Testis (tissue), 3 donors: ENCODE results near the gene TPO. TPM values are rescaled to one million over a fixed set of nuclear protein-coding genes. Genes with fewer than 3 reads are reported as not detected.

Experiments
- DNase-seq: peaks from one replicate; pipeline ENCODE4 v3.0.0-alpha.2; 2019
- H3K27ac ChIP-seq, 2 donors: fragments of 200-600 bp; sonication (generic); one replicate each; pipeline ENCODE4 v1.5.1; 2019
- H3K27me3 ChIP-seq: fragments of 200-600 bp; sonication (generic); one replicate; pipeline ENCODE4 v1.5.1; 2019
- H3K36me3 ChIP-seq: fragments of 200-600 bp; sonication (generic); one replicate; pipeline ENCODE4 v1.5.1; 2017; ENCODE audit warnings: low read depth; ENCODE audit errors: missing control alignments
- H3K4me1 ChIP-seq: fragments of 200-600 bp; sonication (generic); one replicate; pipeline ENCODE4 v1.5.1; 2019
- H3K4me3 ChIP-seq, 2 donors: fragments of 200-600 bp; sonication (generic); one replicate each; pipeline ENCODE4 v1.5.1; 2017 to 2019
- H3K9me3 ChIP-seq: fragments of 200-600 bp; sonication (generic); one replicate; pipeline ENCODE4 v1.5.1; 2017
- POLR2A ChIP-seq: fragments of 450-650 bp; IDR thresholded peaks from one replicate; pipeline ENCODE4 v1.6.1; 2017; ENCODE audit warnings: antibody characterized with exemption, mild to moderate bottlenecking, moderate library complexity
- WGBS, 2 donors: methylation state at CpG; one replicate each; pipeline ENCODE4 v1.1.5; 2018; 5-methylcytosine and 5-hydroxymethylcytosine counted together
- intact Hi-C: fragments of 100-400 bp; cut with DNase I; formaldehyde crosslinking; loops from one replicate; pipeline ENCODE4 v1.15.1; 2023; ENCODE audit warnings: low total_unique reads
- polyA plus RNA-seq: library from polyadenylated mRNA; stranded (reverse); fragments of 350-450 nt; fragmentation: Illumina TruSeq; extraction: RNeasy Lipid Tissue Mini Kit (QIAGEN cat#74804); gene quantifications from one replicate; pipeline ENCODE4 v1.2.3, GENCODE V29; 2014; ENCODE audit warnings: low read depth, low replicate concordance; ENCODE audit not compliant: insufficient read depth
- total RNA-seq, 2 donors: library from RNA; depleted of rRNA; stranded (reverse); fragments of >200 nt; gene quantifications; one replicate each; pipeline ENCODE4 v1.2.3, GENCODE V29; 2016
- TF ChIP-seq, protein P1 (sequence below), 3 experiments: fragments of 450-650 bp in 2 of 3; fragments of 200-600 bp in 1 of 3; sonication (generic) in 1 of 3; IDR thresholded peaks; one replicate each; pipeline ENCODE4 v1.5.1; 2016 to 2019; ENCODE audit warnings: antibody characterized with exemption in 3 of 3, mild to moderate bottlenecking in 2 of 3, moderate library complexity in 1 of 3

Gene TPO
- total and polyA plus RNA-seq, 3 donors from 2014 or later: 2.9 to 5.6 (median 2.9) TPM

GRCh38 chr2:1438972-1439371, 25.7 kb downstream of the TPO start:
- no peaks in the 10 kb centered on the region for H3K9me3 ChIP-seq
- 71 to 79% methylated on average over 6 of the region's 6 CpGs for WGBS, 2 donors
- no peaks in the 10 kb centered on the region for H3K4me1 ChIP-seq
- no peak for TF ChIP-seq POLR2A
- TF ChIP-seq, protein P1, sequence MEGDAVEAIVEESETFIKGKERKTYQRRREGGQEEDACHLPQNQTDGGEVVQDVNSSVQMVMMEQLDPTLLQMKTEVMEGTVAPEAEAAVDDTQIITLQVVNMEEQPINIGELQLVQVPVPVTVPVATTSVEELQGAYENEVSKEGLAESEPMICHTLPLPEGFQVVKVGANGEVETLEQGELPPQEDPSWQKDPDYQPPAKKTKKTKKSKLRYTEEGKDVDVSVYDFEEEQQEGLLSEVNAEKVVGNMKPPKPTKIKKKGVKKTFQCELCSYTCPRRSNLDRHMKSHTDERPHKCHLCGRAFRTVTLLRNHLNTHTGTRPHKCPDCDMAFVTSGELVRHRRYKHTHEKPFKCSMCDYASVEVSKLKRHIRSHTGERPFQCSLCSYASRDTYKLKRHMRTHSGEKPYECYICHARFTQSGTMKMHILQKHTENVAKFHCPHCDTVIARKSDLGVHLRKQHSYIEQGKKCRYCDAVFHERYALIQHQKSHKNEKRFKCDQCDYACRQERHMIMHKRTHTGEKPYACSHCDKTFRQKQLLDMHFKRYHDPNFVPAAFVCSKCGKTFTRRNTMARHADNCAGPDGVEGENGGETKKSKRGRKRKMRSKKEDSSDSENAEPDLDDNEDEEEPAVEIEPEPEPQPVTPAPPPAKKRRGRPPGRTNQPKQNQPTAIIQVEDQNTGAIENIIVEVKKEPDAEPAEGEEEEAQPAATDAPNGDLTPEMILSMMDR (IDR thresholded peaks at IDR 0.05): no peak
- no peak overlapping the region for H3K4me3 ChIP-seq
- H3K27me3 ChIP-seq: no peaks in the 10 kb centered on the region
- no peaks in the 10 kb centered on the region for H3K36me3 ChIP-seq
- intact Hi-C loops: no loop called here
- H3K27ac ChIP-seq: no peak overlapping the region
- DNase-seq: no peak

DNA sequence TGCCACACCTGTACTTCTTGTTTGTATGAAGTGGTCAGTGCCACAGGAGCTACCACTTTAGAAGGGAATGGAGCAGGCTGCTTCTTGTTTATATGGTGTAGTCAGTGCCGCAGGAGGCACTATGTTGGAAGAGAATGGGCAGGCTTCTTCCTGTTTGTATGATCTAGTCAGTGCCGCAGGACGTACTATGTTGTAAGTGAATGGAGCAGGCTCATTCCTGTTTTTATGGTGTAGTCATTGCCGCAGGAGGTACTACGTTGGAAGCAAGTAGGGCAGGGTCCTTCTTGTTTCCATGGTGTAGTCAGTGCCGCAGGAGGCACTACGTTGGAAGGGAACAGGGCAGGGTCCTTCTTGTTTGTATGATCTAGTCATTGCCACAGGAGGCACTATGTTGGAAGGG, 27.3 kb downstream of the TPO start:
- no peaks in the 10 kb centered on the region for H3K27me3 ChIP-seq
- no peak overlapping the region for H3K4me3 ChIP-seq
- intact Hi-C loops: no loop called here
- H3K36me3 ChIP-seq: no peaks in the 10 kb centered on the region
- no peak overlapping the region for H3K27ac ChIP-seq
- 89 to 91% methylated on average over 7 of the region's 7 CpGs for WGBS, 2 donors
- H3K9me3 ChIP-seq: no peaks in the 10 kb centered on the region
- H3K4me1 ChIP-seq: no peaks in the 10 kb centered on the region
- TF ChIP-seq, protein P1 (IDR thresholded peaks at IDR 0.05): no peak
- no peak for TF ChIP-seq POLR2A
- no peak for DNase-seq

- H3K27me3 ChIP-seq: no peaks in the 10 kb centered on the region
- no peak for DNase-seq
- H3K4me1 ChIP-seq: no peaks in the 10 kb centered on the region
- 89 to 94% methylated on average over 4 of the region's 4 CpGs for WGBS, 2 donors
- no peak overlapping the region for H3K27ac ChIP-seq
- intact Hi-C loops: no loop called here
- H3K9me3 ChIP-seq: no peaks in the 10 kb centered on the region
- TF ChIP-seq POLR2A: no peak
- TF ChIP-seq, protein P1 (IDR thresholded peaks at IDR 0.05): no peak
- H3K36me3 ChIP-seq: no peaks in the 10 kb centered on the region
- H3K4me3 ChIP-seq: no peak overlapping the region
These were observed 33.0 kb downstream of the TPO start for GRCh38 chr2:1446301-1446700.

- H3K4me3 ChIP-seq: no peak overlapping the region
- no peaks in the 10 kb centered on the region for H3K4me1 ChIP-seq
- no peaks in the 10 kb centered on the region for H3K27me3 ChIP-seq
- WGBS, 2 donors: 48 to 63% methylated on average over 18 of the region's 18 CpGs
- no peak for TF ChIP-seq POLR2A
- TF ChIP-seq, protein P1 (IDR thresholded peaks at IDR 0.05): no peak
- H3K27ac ChIP-seq: no peak overlapping the region
- intact Hi-C loops: no loop called here
- H3K9me3 ChIP-seq: no peaks in the 10 kb centered on the region
- H3K36me3 ChIP-seq: no peaks in the 10 kb centered on the region
- no peak for DNase-seq
These were observed 34.7 kb downstream of the TPO start for GRCh38 chr2:1448009-1448408.

DNA sequence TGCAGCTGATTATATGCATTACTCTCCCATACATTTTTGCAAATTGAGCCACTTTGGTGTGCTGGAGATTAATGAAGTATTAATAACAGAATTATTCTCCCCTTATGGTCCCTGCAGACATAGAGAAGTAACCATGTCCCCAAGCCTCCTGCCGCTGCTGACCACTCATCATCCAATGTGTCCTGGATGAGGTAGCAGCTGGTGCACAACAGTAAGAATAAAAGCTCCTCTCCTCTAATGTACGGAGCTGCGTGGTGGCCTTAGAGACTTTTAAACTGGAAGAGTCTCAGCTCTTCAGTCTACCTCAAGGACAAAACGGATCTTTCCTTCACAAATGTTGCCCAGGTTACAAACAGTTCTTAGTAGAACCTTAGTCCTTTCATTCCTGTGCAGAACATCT, 37.7 kb downstream of the TPO start:
- no peak overlapping the region for H3K4me3 ChIP-seq
- peaks cover 7% of the 10 kb centered on the region for H3K4me1 ChIP-seq
- no peaks in the 10 kb centered on the region for H3K36me3 ChIP-seq
- intact Hi-C loops: no loop called here
- no peaks in the 10 kb centered on the region for H3K9me3 ChIP-seq
- no peak for DNase-seq
- H3K27ac ChIP-seq: no peak overlapping the region
- H3K27me3 ChIP-seq: no peaks in the 10 kb centered on the region
- TF ChIP-seq POLR2A: no peak
- TF ChIP-seq, protein P1 (IDR thresholded peaks at IDR 0.05): no peak
- 66 to 72% methylated on average over 4 of the region's 4 CpGs for WGBS, 2 donors
